Activated CD4-positive, alpha-beta T cell treated with anti-CD3 and anti-CD28 coated beads, Interleukin-2, amount 10 ng/mL, durations not matched to agents 7 days and 5 days (primary cell): ENCODE data around the gene KLK6. TPM values are rescaled to one million over a fixed set of nuclear protein-coding genes. Genes with fewer than 3 reads are reported as not detected.

Experiments
- CTCF ChIA-PET: fragments of 350-600 bp; sonication (Branson Sonifier 250); formaldehyde crosslinking; loops from one replicate; lab custom pipeline; 2021; ENCODE audit warnings: antibody characterized with exemption; lab: Charles Lee
- POLR2A ChIA-PET: fragments of 350-600 bp; sonication (Branson Sonifier 250); formaldehyde crosslinking; loops from one replicate; lab custom pipeline; 2021; ENCODE audit warnings: antibody characterized with exemption; lab: Charles Lee
- DNase-seq: peaks from one replicate; pipeline ENCODE4 v3.0.0-alpha.2; 2020
- H3K27ac Mint-ChIP-seq: one replicate; pipeline ENCODE4 v1.8.0; 2021; ENCODE audit warnings: mild to moderate bottlenecking, moderate library complexity, mixed read lengths
- H3K27me3 Mint-ChIP-seq: one replicate; pipeline ENCODE4 v1.8.0; 2021; ENCODE audit warnings: mixed read lengths
- H3K36me3 Mint-ChIP-seq: one replicate; pipeline ENCODE4 v1.8.0; 2021; ENCODE audit warnings: low read depth, mixed read lengths
- H3K4me1 Mint-ChIP-seq: one replicate; pipeline ENCODE4 v1.8.0; 2021; ENCODE audit warnings: mixed read lengths
- H3K4me3 Mint-ChIP-seq: one replicate; pipeline ENCODE4 v1.8.0; 2021; ENCODE audit warnings: mild to moderate bottlenecking, moderate library complexity, mixed read lengths
- H3K9me3 Mint-ChIP-seq: one replicate; pipeline ENCODE4 v1.8.0; 2021; ENCODE audit warnings: mixed read lengths
- total RNA-seq, 2 experiments: library from RNA; stranded (reverse); gene quantifications; one replicate each; pipeline ENCODE4 v1.2.3, GENCODE V29; 2021

KLK6 gene
- total RNA-seq, 2 experiments from 2014 or later = not detected

DNA sequence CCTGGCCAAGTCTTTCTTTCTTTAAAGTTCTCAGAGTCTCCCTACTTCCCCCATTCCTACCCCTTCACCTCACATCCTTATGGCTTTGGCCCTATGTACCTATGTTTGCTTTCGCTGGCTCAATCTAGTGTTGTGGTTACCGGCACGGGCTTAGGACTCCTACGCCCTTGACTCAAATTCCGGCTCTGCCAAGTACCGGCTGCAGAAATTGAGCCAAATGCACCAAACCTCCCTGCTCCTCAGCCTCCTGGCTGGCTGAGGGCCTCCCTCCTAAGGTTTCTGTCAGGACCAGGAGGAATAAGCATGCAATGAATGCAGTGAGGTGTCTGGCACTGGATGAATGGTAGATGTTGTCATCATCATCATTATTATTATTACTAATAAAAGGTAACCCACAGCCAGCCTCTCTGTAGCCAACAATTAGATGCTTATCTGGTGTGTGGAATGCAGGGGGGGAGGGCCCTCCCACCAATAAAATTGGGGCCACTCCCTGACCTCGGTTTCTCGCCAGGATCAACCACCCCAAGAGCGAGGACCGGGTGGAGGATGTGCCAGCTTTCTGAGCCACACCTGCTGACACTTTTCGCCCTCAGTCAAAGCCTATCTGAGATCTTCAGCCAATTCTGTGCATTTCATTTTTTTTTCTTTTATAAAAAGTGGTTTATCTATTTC is 37.2 kb downstream of the KLK6 start:
- POLR2A ChIA-PET = interaction anchor here (0.5 kb wide), 1 partner anchor 1269 kb away, joined by 3 read pairs; no protein-coding TSS in a partner anchor
- CTCF ChIA-PET = interaction anchor here (1.2 kb wide), 1 partner anchor 165 kb away, joined by 4 read pairs; no protein-coding TSS in a partner anchor
- DNase-seq = no peak

DNA sequence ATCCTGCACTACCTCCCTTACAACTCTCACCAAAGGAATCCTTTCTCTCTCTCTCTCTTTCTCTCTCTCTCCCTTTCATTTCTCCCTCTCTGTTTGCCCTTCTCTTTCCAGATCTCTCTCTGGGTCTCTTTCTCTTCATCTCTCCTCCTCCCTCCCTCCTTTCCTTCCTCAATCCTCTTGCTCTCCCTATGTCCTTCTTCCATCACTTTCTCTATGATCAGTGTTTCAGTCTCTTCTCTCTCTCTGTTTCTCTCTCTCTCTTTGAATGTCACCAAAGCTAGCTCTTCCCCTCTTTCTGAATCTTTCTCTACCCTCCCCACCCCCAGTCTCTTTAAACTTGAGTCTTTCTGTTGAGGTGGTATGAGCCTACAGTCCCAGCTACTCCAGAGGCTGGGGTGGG is 38.4 kb downstream of the KLK6 start:
- H3K27ac Mint-ChIP-seq = no peak overlapping the region
- ChIA-PET POLR2A (no interaction called here), CTCF (no interaction called here)
- no peaks in the 10 kb centered on the region for H3K36me3 Mint-ChIP-seq
- no peak for DNase-seq
- peaks cover 4% of the 10 kb centered on the region for H3K4me1 Mint-ChIP-seq
- H3K27me3 Mint-ChIP-seq = peaks cover 13% of the 10 kb centered on the region
- no peaks in the 10 kb centered on the region for H3K9me3 Mint-ChIP-seq
- no peak overlapping the region for H3K4me3 Mint-ChIP-seq

More for the DNA sequence above, 37.2 kb downstream of the KLK6 start:
- no peaks in the 10 kb centered on the region for H3K9me3 Mint-ChIP-seq
- peaks cover 13% of the 10 kb centered on the region for H3K27me3 Mint-ChIP-seq
- H3K4me1 Mint-ChIP-seq = peaks cover 4% of the 10 kb centered on the region
- H3K4me3 Mint-ChIP-seq = no peak overlapping the region
- no peaks in the 10 kb centered on the region for H3K36me3 Mint-ChIP-seq
- no peak overlapping the region for H3K27ac Mint-ChIP-seq

DNA sequence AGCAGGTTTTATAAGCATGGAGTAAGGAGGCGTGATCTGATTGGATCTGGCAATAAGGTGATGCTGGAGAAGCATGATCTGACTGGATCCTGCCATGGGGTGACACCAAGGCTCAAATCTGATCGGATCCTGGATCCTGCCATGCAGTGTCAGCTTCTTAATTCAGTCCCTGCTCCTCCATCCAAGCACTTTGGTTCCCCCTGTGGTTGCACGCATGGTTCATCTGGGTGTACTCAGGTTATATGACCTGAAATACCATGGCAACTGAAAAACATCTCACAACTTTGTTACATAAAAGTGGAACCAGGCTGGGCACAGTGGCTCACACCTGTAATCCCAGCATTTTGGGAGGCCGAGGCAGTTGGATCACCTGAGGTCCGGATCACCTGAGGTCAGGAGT is 40.6 kb downstream of the KLK6 start:
- no peaks in the 10 kb centered on the region for H3K9me3 Mint-ChIP-seq
- CTCF ChIA-PET = no interaction called here
- H3K4me1 Mint-ChIP-seq = peaks cover 4% of the 10 kb centered on the region
- POLR2A ChIA-PET = no interaction called here
- H3K27me3 Mint-ChIP-seq = peaks cover 17% of the 10 kb centered on the region
- no peaks in the 10 kb centered on the region for H3K36me3 Mint-ChIP-seq
- H3K4me3 Mint-ChIP-seq = no peak overlapping the region
- no peak overlapping the region for H3K27ac Mint-ChIP-seq
- no peak for DNase-seq

DNA sequence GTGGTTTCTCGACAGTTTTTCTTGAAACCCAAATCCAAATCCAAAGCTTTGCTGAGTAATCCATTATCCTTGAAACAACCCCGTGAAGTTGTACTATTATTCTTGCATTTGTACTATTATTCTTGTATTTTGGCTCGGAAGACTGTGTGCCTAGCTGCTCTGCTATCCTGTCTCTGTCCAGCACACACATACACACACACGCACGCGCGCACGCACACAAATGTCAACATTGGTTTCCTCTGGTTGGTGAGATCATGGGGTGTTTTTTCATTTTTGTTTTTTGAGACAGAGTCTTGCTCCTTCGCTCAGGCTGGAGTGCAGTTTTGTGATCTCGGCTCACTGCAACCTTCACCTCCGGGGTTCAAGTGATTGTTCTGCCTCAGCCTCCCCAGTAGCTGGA is 43.2 kb downstream of the KLK6 start:
- Mint-ChIP-seq H3K4me3 (no peak overlapping the region), H3K36me3 (no peaks in the 10 kb centered on the region), H3K9me3 (no peaks in the 10 kb centered on the region), H3K4me1 (peaks cover 12% of the 10 kb centered on the region), H3K27ac (no peak overlapping the region), H3K27me3 (peaks cover 12% of the 10 kb centered on the region)
- ChIA-PET POLR2A (no interaction called here), CTCF (no interaction called here)
- DNase-seq = no peak

DNA sequence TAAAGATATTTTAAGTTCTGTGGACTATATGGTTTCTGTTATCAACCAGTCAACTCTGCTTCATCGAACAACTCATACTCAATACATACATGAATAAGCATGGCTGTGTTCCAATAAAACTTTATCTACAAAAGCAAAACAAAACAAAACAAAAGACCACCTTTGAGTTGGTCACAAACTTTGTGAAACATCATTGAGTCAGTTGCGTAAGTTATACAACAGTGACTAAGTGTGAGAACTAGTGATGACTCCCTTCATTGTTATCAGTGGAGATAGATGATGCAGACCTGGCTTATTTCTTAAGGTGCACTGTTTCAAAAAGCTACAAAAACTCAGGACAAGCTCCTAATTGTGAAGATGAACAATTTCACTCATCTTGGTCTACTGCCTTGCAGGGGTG is 43.7 kb downstream of the KLK6 start:
- DNase-seq = no peak
- Mint-ChIP-seq H3K27me3 (peaks cover 9% of the 10 kb centered on the region), H3K9me3 (no peaks in the 10 kb centered on the region), H3K27ac (no peak overlapping the region), H3K4me1 (peaks cover 12% of the 10 kb centered on the region), H3K4me3 (no peak overlapping the region), H3K36me3 (no peaks in the 10 kb centered on the region)
- CTCF ChIA-PET = interaction anchor here (0.6 kb wide), 1 partner anchor 179 kb away, joined by 5 read pairs; no protein-coding TSS in a partner anchor
- POLR2A ChIA-PET = no interaction called here

DNA sequence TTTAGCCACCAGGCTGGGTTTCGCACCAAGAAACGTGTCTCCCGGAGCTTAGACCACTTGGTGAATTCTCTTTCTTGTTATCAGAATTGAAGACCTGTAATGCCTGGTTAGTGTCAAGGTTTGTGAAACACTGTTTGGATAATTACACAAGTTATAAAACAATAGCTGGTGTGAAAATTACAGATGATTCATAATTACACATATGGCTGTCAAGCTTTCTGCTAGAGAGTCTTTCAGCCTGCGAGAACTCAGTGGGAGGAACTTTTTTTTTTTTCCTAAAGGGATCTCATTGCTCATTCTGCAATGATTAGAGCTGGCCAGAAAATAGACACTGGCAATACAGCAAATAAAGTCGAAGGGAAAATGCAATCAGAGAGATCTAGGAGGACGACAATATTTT is 44.8 kb downstream of the KLK6 start:
- Mint-ChIP-seq H3K4me3 (no peak overlapping the region), H3K36me3 (no peaks in the 10 kb centered on the region), H3K27me3 (peaks cover 11% of the 10 kb centered on the region), H3K9me3 (no peaks in the 10 kb centered on the region), H3K27ac (no peak overlapping the region), H3K4me1 (peaks cover 7% of the 10 kb centered on the region)
- no peak for DNase-seq
- ChIA-PET CTCF (interaction anchor here (1.0 kb wide), 1 partner anchor 77 kb away, joined by 3 read pairs; no protein-coding TSS in a partner anchor), POLR2A (no interaction called here)

DNA sequence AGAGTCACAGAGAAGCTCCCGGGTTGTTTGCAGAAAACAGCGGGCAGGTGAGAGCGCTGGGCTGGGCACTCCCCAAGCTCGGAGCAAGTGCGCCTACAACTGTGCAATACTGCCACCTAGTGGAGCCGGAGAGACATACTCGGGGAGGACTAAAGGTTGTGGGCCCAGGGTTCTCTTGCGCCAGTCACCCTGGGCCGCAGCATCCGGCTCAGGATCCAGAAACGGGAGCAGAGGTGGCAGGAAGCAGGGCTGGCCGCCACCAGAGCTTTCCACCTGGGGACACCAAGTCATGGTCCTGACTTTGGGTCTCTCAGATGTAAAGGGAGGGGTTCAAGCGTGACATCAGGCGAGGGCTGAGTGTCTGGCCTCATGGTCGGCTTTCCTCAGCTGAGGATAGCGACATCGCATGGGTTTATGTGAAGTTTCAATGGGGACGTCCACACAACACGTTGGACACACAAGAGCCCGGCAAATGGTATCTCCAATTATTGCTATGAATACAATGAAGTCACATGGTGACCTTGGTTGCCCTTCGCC is 47.0 kb downstream of the KLK6 start:
- no peak overlapping the region for H3K4me3 Mint-ChIP-seq
- H3K9me3 Mint-ChIP-seq = no peaks in the 10 kb centered on the region
- POLR2A ChIA-PET = interaction anchor here (1.0 kb wide), 1 partner anchor 13 kb away, joined by 3 read pairs; no protein-coding TSS in a partner anchor
- DNase-seq = peak; percentile 89
- no peaks in the 10 kb centered on the region for H3K36me3 Mint-ChIP-seq
- peaks cover 7% of the 10 kb centered on the region for H3K4me1 Mint-ChIP-seq
- H3K27ac Mint-ChIP-seq = no peak overlapping the region
- CTCF ChIA-PET = interaction anchor here (0.6 to 1.3 kb wide), 12 partner anchors 15 to 384 kb away, joined by 3 to 5 read pairs (median 3); no protein-coding TSS in a partner anchor
- H3K27me3 Mint-ChIP-seq = peaks cover 20% of the 10 kb centered on the region

DNA sequence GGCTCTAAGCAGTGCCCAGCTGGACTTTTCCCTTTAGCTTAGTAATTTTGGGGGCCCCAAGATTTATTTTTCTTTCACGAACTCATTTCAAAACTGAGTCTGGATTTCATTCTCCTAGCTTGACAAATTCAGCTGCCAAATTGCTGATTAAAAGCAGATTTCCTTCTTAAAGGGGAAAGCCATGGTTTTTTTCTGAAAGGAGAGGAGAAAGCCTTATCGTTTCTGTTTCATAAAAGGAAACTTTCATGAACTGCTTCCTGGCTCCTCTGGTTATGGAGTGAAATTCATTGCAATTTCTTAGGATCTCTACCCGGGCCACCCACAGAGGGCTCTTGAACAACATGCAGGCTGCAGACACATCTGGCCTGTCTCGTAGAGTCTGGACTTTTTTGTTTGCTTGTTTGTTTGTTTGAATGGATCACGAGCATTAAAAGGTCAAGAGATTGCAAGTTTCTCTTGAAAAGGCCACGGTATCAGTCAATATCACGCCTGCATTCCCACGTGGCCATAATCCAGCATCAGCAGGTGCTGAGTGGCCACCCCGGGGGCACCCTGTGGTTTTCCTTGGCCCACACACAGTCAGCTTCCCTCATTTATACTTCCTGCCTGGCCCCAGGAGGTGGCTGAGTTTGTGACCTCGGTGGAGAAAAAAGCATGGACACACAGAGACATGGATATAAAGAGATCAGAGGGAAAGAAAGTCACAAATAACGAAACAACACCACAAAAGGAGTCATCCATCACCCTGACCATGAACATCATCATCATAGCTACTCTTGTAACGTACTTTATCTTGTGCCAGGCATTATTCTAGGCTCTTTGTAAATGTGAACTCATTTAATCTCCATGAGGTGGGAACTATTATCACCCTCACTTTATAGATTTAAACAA is 47.7 kb downstream of the KLK6 start:
- H3K27me3 Mint-ChIP-seq = peaks cover 20% of the 10 kb centered on the region
- no peak overlapping the region for H3K27ac Mint-ChIP-seq
- no peak overlapping the region for H3K4me3 Mint-ChIP-seq
- no peak for DNase-seq
- CTCF ChIA-PET = interaction anchor here (0.6 to 1.3 kb wide), 11 partner anchors 14 to 384 kb away, joined by 3 to 5 read pairs (median 3); no protein-coding TSS in a partner anchor
- no peaks in the 10 kb centered on the region for H3K36me3 Mint-ChIP-seq
- H3K9me3 Mint-ChIP-seq = no peaks in the 10 kb centered on the region
- H3K4me1 Mint-ChIP-seq = peaks cover 7% of the 10 kb centered on the region
- POLR2A ChIA-PET = interaction anchor here (1.0 kb wide), 1 partner anchor 12 kb away, joined by 3 read pairs; no protein-coding TSS in a partner anchor

DNA sequence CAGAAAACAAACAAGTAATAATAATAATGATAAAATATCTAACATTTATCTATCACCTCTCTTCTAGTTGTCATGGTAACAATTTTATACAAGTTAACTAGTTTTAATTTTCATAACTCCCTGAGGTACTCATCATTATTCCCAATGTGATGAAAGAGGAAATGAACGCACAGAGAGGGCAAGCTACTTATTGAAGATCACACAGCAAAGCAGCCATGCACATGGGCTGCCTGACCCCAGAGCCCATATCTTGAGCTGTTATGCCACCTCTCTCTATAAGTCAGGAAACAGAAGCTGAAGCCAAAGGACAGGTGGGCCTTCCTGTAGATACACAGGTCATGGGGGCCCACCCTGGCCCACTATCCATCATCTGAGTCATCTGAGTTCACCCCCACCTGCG is 53.3 kb downstream of the KLK6 start:
- no peaks in the 10 kb centered on the region for H3K36me3 Mint-ChIP-seq
- no peak for DNase-seq
- CTCF ChIA-PET = no interaction called here
- H3K27ac Mint-ChIP-seq = no peak overlapping the region
- H3K9me3 Mint-ChIP-seq = no peaks in the 10 kb centered on the region
- peaks cover 14% of the 10 kb centered on the region for H3K27me3 Mint-ChIP-seq
- no peak overlapping the region for H3K4me3 Mint-ChIP-seq
- H3K4me1 Mint-ChIP-seq = no peaks in the 10 kb centered on the region
- POLR2A ChIA-PET = no interaction called here

DNA sequence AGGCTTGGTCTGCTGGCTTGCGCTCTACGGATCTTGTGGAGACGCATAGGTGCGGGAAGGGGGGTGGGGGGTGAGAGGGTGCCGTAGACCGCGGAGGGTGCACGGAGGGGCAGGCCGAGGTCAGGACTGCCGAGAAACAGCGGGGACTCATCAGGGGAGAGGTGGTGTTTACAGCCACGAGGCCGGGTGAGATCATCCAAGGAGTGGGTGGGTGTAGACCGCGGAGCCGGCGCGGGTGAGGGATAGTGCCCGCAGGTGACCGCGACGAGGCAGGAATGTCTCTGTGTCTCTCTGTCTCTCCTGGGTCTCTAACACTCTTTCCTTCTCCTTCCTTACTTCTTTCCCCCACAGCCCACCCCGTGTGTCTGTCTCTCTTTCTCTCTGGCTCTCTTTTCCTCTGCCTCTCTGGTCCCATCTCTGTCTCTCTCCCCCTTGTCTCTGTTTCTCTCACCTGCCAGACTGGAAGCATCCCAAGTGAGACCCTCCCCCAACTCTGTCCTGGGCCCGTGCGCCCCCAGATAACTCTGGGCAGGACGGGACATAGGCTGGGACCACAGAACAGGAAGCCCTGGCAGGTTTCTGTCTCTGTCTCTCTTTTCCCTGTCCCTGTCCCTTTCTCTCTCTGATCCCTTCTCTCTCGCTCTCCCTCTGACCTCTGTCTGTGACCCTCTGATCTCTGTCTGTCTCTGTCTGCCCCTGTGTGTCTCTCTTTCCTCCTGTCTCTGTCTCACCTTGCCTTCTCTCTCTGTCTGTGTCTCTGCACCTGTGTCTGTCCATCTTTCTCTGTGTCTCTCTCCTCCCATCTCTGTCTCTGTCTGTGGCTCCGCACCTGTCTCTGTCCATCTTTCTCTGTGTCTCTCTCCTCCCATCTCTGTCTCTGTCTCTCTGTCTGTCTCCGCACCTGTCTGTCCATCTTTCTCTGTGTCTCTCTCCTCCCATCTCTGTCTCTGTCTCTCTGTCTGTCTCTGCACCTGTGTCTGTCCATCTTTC is 56.4 kb downstream of the KLK6 start:
- Mint-ChIP-seq H3K4me1 (no peaks in the 10 kb centered on the region), H3K27ac (no peak overlapping the region), H3K36me3 (no peaks in the 10 kb centered on the region), H3K4me3 (no peak overlapping the region), H3K9me3 (no peaks in the 10 kb centered on the region), H3K27me3 (peaks cover 28% of the 10 kb centered on the region)
- POLR2A ChIA-PET = no interaction called here
- no peak for DNase-seq
- CTCF ChIA-PET = no interaction called here

DNA sequence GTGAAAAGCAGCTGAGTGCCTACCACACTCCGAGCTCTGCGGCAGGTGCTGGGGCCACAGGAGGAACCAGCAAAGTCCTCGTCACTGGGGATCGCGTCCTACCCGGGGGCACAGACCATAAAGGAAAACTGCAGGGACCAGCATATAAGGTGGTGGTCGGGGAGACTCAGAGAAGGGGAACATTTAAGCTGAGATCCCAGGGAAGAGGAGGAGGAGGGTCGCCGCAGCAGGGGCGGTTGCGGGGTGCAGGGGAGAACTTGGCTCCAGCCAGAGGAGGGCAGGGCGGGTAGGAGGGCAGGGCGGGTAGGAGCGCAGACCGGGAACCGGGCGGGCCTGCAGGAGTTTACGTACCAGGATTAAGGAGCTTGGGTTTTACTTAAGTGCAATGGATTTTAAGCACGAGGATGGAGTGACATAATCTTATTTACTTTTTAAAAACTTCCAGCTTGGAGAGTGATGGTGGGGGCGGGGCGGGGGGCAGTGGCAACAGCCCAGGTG is 57.2 kb downstream of the KLK6 start:
- CTCF ChIA-PET = no interaction called here
- no peaks in the 10 kb centered on the region for H3K9me3 Mint-ChIP-seq

More for the DNA sequence above, 57.2 kb downstream of the KLK6 start:
- no peaks in the 10 kb centered on the region for H3K36me3 Mint-ChIP-seq
- H3K4me3 Mint-ChIP-seq = no peak overlapping the region
- H3K4me1 Mint-ChIP-seq = no peaks in the 10 kb centered on the region
- no peak overlapping the region for H3K27ac Mint-ChIP-seq
- POLR2A ChIA-PET = no interaction called here
- peaks cover 33% of the 10 kb centered on the region for H3K27me3 Mint-ChIP-seq
- no peak for DNase-seq
